Skeletal muscle tissue (tissue), 4 donors: ENCODE data around the gene LRP2BP. TPM values are rescaled to one million over a fixed set of nuclear protein-coding genes. Genes with fewer than 3 reads are reported as not detected.

Source experiments
- H3K27ac ChIP-seq: one replicate; pipeline ENCODE4 v1.7.0; 2013; ENCODE audit warnings: mild to moderate bottlenecking, low read depth, low read length, inconsistent platforms
- H3K27me3 ChIP-seq, 3 donors: one replicate each; pipeline ENCODE4 v1.7.0; 2013; ENCODE audit warnings: low read length in 3 of 3; ENCODE audit not compliant: control insufficient read depth in 3 of 3, insufficient read depth in 3 of 3
- H3K36me3 ChIP-seq, 3 donors: one replicate each; pipeline ENCODE4 v1.7.0; 2013; ENCODE audit warnings: low read length in 3 of 3; ENCODE audit not compliant: control insufficient read depth in 3 of 3, insufficient read depth in 3 of 3
- H3K4me1 ChIP-seq, 3 donors: one replicate each; pipeline ENCODE4 v1.7.0; 2013; ENCODE audit warnings: low read length in 3 of 3, mild to moderate bottlenecking in 3 of 3; ENCODE audit not compliant: control insufficient read depth in 3 of 3, insufficient read depth in 3 of 3
- H3K4me3 ChIP-seq, 3 donors: one replicate each; pipeline ENCODE4 v1.7.0; 2013; ENCODE audit warnings: low read length in 3 of 3
- H3K9ac ChIP-seq, 3 donors: one replicate each; pipeline ENCODE4 v1.7.0; 2013; ENCODE audit warnings: low read length in 3 of 3, mild to moderate bottlenecking in 3 of 3, moderate library complexity in 2 of 3, low read depth in 1 of 3
- H3K9me3 ChIP-seq, 3 donors: one replicate each; pipeline ENCODE4 v1.7.0; 2013; ENCODE audit warnings: low read length in 3 of 3; ENCODE audit not compliant: control insufficient read depth in 3 of 3
- total RNA-seq: library from RNA; depleted of rRNA; stranded (reverse); fragments of >200 nt; gene quantifications from one replicate; pipeline ENCODE4 v1.2.3, GENCODE V29; 2014
- donor health status: Osteomylitis.

The LRP2BP gene
- total RNA-seq, 1 donor from 2014 or later, result 4.7 TPM

DNA sequence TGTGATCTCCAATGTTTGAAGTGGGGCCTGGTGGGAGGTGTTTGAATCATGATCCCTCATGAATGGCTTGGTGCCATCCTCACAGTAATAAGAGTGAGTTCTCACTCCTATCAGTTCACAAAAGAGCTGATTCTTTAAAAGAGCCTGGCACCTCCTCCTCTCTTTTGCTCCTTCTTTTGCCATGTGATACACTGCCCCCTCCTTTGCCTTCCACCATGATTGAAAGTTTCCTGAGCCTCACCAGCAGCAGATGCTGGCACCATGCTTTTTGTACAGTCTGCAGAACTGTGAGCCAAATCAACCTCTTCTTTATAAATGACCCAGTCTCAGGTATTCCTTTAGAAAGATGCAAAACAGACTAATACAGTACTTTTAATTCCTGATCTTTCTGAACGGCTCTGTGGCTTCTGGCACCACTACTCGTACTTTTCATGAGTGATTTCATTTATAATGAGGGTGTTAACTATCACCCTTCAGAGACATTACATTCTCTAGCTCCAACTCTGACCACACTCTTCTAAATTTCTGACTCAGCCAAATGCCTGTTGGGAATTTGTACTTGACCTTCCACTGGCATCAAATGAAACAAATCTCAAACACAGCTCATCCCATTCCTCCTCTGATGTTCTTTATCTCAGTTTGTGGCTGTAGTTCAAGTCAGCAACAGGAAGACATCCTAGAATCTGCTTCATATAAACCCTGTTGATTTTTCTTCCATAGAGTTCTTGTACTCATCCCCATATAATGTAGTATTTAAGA is 25.8 kb upstream of the LRP2BP start:
- Histone ChIP-seq H3K4me1 (peaks cover 21 to 27% (median 21%) of the 10 kb centered on the region in 3 donors), H3K9me3 (no peaks in the 10 kb centered on the region), H3K36me3 (peaks cover 4 to 23% (median 21%) of the 10 kb centered on the region in 3 donors), H3K4me3 (no peak overlapping the region), H3K27ac (no peak overlapping the region), H3K27me3 (no peaks in the 10 kb centered on the region), H3K9ac (no peak overlapping the region)

DNA sequence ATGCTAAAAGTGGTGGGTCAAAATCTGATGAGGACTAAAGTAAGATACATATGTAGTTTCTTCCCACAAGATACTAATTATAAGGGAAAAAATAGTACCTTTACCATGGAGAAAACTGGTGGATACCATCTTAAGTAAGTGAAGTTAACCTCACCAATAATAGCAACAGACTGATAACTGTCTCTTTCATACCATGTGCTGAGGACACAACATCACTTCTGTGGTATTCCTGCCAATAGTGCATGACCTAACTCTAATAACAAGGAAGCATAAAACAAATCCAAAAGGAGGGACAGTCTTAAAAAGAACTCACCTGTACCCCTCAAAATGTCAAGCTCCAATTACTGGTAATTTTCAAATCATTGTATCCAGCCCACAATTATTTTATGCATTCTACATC is 21.2 kb upstream of the LRP2BP start:
- Histone ChIP-seq H3K36me3 (peaks cover 13 to 43% (median 42%) of the 10 kb centered on the region in 3 donors), H3K4me1 (peaks cover 5 to 9% (median 6%) of the 10 kb centered on the region in 3 donors), H3K27ac (no peak overlapping the region)

DNA sequence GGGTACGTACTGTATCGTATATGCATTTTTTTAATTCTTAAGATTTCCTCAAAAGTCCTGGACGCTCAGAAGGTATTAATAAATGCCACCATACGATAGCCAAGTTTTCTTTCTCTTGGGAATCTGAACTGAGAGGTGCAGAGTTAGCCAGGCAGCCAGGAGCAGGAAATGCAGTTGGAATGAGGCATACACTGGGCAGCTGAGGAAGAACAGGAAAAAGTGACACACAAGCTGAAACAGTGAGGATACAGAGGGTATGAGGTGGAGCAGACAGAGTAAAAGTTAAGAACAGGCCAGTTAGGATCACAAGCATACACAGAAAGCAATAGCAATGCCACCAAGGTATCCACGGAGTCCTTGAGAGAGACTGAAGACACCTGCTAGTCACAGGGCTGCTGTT is 16.7 kb upstream of the LRP2BP start:
- no peaks in the 10 kb centered on the region for H3K27me3 ChIP-seq
- peak overlapping the region; percentile 6 for H3K27ac ChIP-seq
- no peak overlapping the region for H3K4me3 ChIP-seq
- no peaks in the 10 kb centered on the region for H3K4me1 ChIP-seq
- peaks cover 0 to 3% (median 0%) of the 10 kb centered on the region in 3 donors for H3K9me3 ChIP-seq
- peaks cover 16 to 50% (median 47%) of the 10 kb centered on the region in 3 donors for H3K36me3 ChIP-seq
- no peak overlapping the region for H3K9ac ChIP-seq

More for the DNA sequence above, 21.2 kb upstream of the LRP2BP start:
- Histone ChIP-seq H3K9me3 (no peaks in the 10 kb centered on the region), H3K4me3 (no peak overlapping the region), H3K27me3 (no peaks in the 10 kb centered on the region), H3K9ac (no peak overlapping the region)

DNA sequence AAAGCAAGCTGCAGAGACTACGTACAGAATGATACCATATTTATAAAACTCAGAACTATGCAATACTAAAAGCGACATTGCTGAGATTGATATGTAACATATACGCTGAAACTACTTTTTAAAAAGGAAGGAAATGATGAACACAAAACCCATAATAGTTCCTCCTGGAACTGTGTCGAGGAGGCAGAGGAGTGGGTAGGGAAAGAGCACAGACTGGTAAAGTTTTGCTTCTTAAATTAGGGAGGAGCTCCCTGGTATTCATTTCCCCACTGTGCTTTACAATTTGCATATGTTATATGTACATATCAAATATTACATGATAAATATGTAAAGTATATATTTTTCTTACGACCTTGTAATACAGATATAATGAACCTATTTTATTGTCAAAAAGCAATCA is 16.1 kb upstream of the LRP2BP start:
- Histone ChIP-seq H3K27me3 (no peaks in the 10 kb centered on the region), H3K27ac (no peak overlapping the region), H3K9ac (no peak overlapping the region), H3K4me1 (no peaks in the 10 kb centered on the region), H3K9me3 (peaks cover 0 to 3% (median 0%) of the 10 kb centered on the region in 3 donors), H3K4me3 (no peak overlapping the region), H3K36me3 (peaks cover 16 to 44% (median 42%) of the 10 kb centered on the region in 3 donors)

DNA sequence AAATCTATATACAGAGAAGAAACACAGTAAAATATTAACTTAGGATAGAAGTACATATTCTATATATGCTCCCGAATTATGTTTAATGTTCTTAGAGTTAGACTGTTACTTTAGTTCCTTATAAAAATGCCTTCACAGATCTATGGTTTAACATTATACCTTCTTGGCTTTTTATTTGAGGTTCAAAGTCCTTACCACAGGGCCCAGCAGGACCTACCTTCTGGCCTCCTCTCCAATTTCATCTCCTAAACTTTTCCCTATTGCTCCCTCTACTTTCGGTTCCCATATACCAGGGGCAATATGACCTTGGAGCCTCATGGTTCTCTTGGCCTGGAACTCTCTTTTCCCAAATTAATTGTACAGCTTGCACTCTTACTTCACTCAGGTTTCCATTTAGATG is 12.7 kb upstream of the LRP2BP start:
- Histone ChIP-seq H3K36me3 (peaks cover 21 to 49% (median 32%) of the 10 kb centered on the region in 3 donors), H3K9me3 (peaks cover 0 to 3% (median 0%) of the 10 kb centered on the region in 3 donors)

DNA sequence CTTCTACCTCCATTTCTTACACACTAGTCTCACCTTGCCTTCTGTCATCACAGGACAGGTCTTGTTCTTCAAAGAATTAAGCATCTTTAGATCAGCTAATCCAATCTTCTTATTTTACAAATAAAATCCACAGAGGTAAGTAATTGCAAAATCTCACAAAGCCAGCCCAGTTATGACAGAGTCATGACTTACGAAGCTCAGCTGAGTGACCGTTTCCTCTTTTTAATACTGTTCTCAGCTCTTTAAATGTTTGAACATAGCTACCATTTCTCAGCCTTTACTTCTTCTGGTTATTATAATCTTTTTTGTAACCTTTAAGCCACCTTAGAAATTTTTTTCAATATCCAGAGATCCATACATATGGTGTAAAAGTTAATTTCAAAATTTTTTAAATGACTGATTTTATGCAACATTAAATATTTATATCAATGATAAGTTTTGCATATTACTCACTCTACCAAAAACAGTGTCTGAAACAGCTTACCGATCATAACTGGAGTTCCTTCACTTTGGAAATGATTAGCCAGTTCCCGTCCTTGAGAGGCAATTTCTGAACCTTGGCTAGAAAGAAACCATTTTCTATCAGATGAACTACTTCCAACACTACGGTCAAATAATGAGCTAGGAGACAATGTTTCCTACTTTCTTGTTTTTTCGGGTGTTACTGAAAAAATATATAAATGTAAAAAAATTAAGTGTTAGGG is 9.7 kb upstream of the LRP2BP start:
- no peaks in the 10 kb centered on the region for H3K27me3 ChIP-seq
- no peak overlapping the region for H3K4me3 ChIP-seq
- H3K27ac ChIP-seq, result no peak overlapping the region
- no peak overlapping the region for H3K9ac ChIP-seq
- peaks cover 20 to 53% (median 32%) of the 10 kb centered on the region in 3 donors for H3K36me3 ChIP-seq
- no peaks in the 10 kb centered on the region for H3K4me1 ChIP-seq
- H3K9me3 ChIP-seq, result peaks cover 0 to 3% (median 0%) of the 10 kb centered on the region in 3 donors

More for the DNA sequence above, 12.7 kb upstream of the LRP2BP start:
- Histone ChIP-seq H3K27ac (no peak overlapping the region), H3K9ac (no peak overlapping the region), H3K27me3 (no peaks in the 10 kb centered on the region), H3K4me1 (no peaks in the 10 kb centered on the region), H3K4me3 (no peak overlapping the region)

DNA sequence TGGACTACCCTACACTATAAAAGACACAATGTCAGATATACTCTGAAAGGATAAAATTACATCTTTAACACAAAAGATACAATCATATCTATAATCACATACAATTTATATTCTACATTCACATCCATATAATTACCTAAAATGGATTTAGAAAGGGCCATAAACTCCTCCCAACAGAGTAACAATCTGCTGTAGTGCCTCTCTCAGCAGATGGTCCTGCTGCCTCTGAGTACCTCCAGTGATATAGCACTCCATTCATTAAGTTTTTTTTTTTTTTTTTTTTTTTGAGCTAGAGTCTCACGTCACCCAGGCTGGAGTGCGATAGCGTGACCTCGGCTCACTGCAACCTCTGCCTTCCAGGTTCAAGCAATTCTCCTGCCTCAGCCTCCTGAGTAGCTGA is 8.3 kb upstream of the LRP2BP start:
- H3K9me3 ChIP-seq, result no peaks in the 10 kb centered on the region
- peaks cover 0 to 6% (median 5%) of the 10 kb centered on the region in 3 donors for H3K4me1 ChIP-seq
- no peaks in the 10 kb centered on the region for H3K27me3 ChIP-seq
- no peak overlapping the region for H3K9ac ChIP-seq
- peaks cover 25 to 55% (median 42%) of the 10 kb centered on the region in 3 donors for H3K36me3 ChIP-seq
- no peak overlapping the region for H3K4me3 ChIP-seq
- H3K27ac ChIP-seq, result no peak overlapping the region

DNA sequence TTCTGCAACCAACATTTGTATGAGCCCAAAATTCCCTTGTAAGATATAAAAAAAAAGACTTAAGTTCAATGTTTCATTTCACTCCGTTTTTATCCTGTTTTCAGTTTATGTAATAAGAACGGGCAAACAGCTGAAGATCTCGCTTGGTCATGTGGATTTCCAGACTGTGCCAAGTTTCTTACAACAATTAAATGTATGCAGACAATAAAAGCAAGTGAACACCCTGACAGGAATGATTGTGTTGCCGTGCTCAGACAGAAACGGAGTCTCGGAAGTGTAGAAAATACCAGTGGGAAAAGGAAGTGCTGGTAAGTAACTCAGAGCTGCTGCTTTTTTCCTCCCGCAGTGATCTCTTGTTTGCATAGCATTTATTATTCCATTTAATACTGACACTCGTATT is 3.7 kb upstream of the LRP2BP start:
- H3K27me3 ChIP-seq, result no peaks in the 10 kb centered on the region
- no peak overlapping the region for H3K27ac ChIP-seq
- H3K4me3 ChIP-seq, result no peak overlapping the region
- no peaks in the 10 kb centered on the region for H3K9me3 ChIP-seq
- peaks cover 8 to 24% (median 9%) of the 10 kb centered on the region in 3 donors for H3K4me1 ChIP-seq
- H3K9ac ChIP-seq, result no peak overlapping the region
- H3K36me3 ChIP-seq, result peaks cover 16 to 28% (median 27%) of the 10 kb centered on the region in 3 donors

DNA sequence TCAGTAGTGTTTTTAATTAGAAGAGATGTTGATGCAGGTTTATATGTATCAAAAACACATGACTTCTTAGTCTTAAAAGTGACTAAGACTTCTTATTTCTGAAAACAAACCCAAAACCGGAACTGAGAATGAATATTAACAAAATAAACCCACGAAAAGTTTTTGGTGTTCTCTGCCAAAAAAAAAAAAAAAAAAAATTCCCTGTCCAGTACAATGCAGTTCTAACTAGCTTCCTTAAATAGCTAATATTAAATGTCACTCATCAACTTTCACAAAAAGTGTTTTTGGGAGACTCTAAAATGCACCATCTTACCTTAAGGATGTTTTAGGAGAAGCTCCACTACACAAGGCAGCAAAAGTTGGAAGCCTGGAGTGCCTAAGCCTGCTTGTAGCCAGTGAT is 2.9 kb upstream of the LRP2BP start:
- H3K27ac ChIP-seq, result peak overlapping the region; percentile 100
- peaks cover 9 to 30% (median 11%) of the 10 kb centered on the region in 3 donors for H3K4me1 ChIP-seq
- peak overlapping the region in 1 of 3 donors; percentile 4 for H3K9ac ChIP-seq
- H3K4me3 ChIP-seq, result no peak overlapping the region
- peaks cover 16 to 27% (median 24%) of the 10 kb centered on the region in 3 donors for H3K36me3 ChIP-seq
- no peaks in the 10 kb centered on the region for H3K9me3 ChIP-seq
- no peaks in the 10 kb centered on the region for H3K27me3 ChIP-seq
